AML-193 (cell line): ENCODE measurements around the gene STIMATE.

ENCODE experiments used
- DNase-seq, 2 experiments: peaks; one replicate each; lab custom pipeline; 2025; lab: John Stamatoyannopoulos, UW

The STIMATE gene

GRCh38 chr3:52893723-52894122 is 3.6 kb downstream of the STIMATE start:
- DNase-seq, result no peak

GRCh38 chr3:52892625-52893311 is 4.6 kb downstream of the STIMATE start:
- DNase-seq, result peak; percentile 18

- no peak for DNase-seq
These were observed 5.1 kb downstream of the STIMATE start for GRCh38 chr3:52892290-52892624.

- peak; percentile 99 to 100 for DNase-seq
These were observed 5.7 kb downstream of the STIMATE start for GRCh38 chr3:52891615-52892081.

GRCh38 chr3:52891164-52891563 is 6.2 kb downstream of the STIMATE start:
- no peak for DNase-seq

- no peak for DNase-seq
These were observed 6.6 kb downstream of the STIMATE start for GRCh38 chr3:52890735-52891134.

GRCh38 chr3:52889901-52890300 is 7.4 kb downstream of the STIMATE start:
- no peak for DNase-seq

GRCh38 chr3:52887166-52887565 is 10.2 kb downstream of the STIMATE start:
- no peak for DNase-seq

- no peak for DNase-seq
These were observed 11.2 kb downstream of the STIMATE start for GRCh38 chr3:52886049-52886730.

GRCh38 chr3:52882377-52882776 is 15.0 kb downstream of the STIMATE start:
- no peak for DNase-seq

- no peak for DNase-seq
These were observed 15.5 kb downstream of the STIMATE start for GRCh38 chr3:52881871-52882270.

GRCh38 chr3:52880474-52880873 is 16.9 kb downstream of the STIMATE start:
- no peak for DNase-seq

GRCh38 chr3:52880047-52880446 is 17.3 kb downstream of the STIMATE start:
- no peak for DNase-seq

- DNase-seq, result no peak
These were observed 17.8 kb downstream of the STIMATE start for GRCh38 chr3:52879581-52879980.

- no peak for DNase-seq
These were observed 18.3 kb downstream of the STIMATE start for GRCh38 chr3:52879090-52879489.

GRCh38 chr3:52877085-52877484 is 20.3 kb downstream of the STIMATE start:
- DNase-seq, result no peak

- no peak for DNase-seq
These were observed 22.3 kb downstream of the STIMATE start for GRCh38 chr3:52874864-52875587.

GRCh38 chr3:52874160-52874701 is 23.1 kb downstream of the STIMATE start:
- no peak for DNase-seq

GRCh38 chr3:52873433-52874159 is 23.8 kb downstream of the STIMATE start:
- DNase-seq, result no peak

GRCh38 chr3:52872245-52872644 is 25.1 kb downstream of the STIMATE start:
- DNase-seq, result no peak

GRCh38 chr3:52871761-52872160 is 25.6 kb downstream of the STIMATE start:
- no peak for DNase-seq

- no peak for DNase-seq
These were observed 26.9 kb downstream of the STIMATE start for GRCh38 chr3:52870471-52870870.
